ENCODE data around the gene ANKRD39.

ANKRD39 gene

DNA sequence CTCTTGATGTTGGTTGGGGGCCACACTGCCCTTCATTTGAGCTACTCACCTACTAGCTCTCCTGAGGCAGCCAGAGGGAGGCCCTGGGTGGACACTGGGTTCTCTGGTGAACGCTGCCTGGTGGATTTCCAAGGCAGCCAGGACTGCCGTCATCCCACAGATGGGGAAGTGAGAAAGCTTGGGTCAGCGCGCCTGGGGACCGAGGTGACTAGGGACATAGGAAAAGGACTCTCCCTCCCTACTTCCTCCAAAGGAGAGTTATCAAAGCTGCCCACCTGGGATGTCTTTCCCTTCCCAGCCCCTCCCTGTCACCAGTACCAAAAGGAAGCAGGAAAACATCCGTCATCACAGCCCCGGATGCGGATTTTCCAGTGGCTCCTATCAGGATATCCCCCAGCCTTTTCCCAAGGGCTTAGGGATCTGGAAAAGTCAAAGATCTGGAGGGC, 15.9 kb upstream of the ANKRD39 start:
- TF ChIP-seq, protein P1, sequence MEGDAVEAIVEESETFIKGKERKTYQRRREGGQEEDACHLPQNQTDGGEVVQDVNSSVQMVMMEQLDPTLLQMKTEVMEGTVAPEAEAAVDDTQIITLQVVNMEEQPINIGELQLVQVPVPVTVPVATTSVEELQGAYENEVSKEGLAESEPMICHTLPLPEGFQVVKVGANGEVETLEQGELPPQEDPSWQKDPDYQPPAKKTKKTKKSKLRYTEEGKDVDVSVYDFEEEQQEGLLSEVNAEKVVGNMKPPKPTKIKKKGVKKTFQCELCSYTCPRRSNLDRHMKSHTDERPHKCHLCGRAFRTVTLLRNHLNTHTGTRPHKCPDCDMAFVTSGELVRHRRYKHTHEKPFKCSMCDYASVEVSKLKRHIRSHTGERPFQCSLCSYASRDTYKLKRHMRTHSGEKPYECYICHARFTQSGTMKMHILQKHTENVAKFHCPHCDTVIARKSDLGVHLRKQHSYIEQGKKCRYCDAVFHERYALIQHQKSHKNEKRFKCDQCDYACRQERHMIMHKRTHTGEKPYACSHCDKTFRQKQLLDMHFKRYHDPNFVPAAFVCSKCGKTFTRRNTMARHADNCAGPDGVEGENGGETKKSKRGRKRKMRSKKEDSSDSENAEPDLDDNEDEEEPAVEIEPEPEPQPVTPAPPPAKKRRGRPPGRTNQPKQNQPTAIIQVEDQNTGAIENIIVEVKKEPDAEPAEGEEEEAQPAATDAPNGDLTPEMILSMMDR (IDR thresholded peaks at IDR 0.05), result no peak

DNA sequence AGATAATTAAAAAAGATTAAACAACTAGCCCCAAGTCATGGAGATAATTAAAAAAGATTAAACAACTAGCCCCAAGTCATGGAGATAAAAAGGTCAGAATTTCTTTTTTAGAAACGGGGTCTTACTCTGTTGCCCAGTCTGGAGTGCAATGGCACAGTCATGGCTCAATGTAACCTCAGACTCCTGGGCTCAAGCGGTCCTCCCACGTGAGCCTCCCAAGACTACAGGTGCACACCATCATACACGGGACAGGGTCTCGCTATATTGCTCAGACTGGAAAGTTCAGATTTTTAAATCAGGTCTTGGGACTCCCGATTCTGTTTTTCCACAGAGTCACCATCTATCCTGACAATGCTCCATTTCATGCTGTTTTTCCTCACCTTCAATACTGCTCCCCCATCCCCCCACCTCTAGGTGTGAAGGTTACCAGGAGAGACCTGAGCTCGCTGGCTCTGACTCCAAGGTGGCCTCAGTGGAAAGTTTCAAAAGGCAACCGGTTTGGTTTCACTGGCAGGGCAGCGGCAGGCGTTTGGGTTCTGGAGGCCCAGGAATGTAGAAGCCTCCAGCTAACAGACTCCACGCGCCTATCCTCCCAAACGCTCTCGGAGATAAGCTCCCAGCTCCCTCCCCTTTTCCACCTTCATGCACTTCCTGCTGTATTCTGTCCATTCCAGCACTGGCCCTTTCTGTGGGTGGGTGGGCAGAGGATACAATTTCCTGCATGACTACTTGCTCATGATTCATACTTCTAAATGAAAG, 15.0 kb upstream of the ANKRD39 start:
- TF ChIP-seq, protein P1 (IDR thresholded peaks at IDR 0.05), result no peak

DNA sequence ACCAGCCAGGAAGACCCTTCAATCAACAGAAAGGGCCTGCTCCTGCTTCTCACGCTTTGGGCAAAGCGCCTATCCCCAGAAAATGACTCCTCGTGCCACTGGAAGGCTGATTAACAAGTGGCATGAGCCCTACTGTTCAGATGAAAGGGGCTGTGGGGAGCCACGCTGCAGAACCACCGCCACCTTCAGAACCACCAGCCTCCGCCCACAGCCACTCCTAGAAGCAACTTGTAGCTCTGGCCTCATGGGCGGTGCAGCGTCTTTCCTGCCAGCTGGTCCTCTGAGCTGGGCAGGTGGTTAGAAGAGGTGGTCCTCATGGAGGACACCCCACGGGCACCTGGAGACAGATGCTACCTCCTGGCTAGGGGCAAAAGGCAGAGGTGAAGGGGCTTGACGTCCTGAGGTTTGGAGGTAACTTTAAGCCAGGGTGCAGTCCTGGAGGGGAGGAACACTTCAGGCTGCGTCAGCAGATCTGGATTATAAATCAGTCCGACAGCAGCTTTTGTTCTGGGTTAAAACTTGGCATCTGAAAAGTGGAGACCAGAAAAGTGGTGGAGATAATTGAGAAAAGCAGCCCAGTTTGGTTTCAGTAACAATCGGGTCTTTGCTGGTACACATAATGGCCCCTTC, 12.9 kb upstream of the ANKRD39 start:
- TF ChIP-seq, protein P1 (IDR thresholded peaks at IDR 0.05), result no peak

DNA sequence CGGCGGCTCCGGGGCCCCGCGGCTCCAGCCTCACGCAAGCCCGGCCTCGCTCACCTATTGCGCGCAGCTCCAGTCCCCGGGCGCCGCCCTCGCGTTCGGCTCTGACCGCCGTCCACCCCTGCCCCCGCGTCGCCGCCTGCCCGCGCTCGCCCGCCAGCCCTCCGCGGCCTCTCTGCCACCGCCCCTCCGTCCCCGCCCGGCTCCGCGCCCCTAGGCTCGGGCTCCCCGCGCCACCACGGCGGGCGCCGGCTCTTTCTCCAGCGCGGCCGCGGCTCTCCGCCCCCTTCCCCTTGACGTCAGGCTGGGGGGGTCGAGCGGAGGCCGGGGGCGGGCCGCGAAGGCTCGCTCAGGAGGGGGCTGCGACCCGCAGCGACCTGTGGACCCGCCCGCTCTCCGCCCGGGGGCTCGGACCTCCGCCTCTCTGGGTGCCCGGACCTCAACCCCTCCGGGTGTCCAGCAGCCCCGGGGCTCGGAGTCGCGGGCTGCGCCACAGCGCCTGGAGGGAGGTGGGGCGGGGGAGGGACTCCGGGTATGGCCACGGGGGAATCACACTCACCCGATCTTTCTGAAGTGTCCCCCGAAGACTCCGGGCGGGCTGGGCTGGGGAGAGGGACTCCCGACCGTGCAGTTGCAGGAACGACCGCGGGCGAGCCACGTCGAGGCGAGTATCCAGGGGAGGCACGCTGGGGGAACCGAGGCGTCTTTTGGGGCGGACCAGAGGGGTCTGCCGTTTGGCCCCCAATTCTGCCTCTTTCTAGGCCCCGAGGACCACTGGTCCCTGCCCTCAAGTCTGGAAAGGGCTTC, 12.2 kb upstream of the ANKRD39 start, which contains the start of gene SEMA4C:
Gene SEMA4C (minus strand): TSS at position 259 of the 804 bp plus-strand sequence. CDS start 2,194 bp downstream, outside the sequence.
- TF ChIP-seq, protein P1 (IDR thresholded peaks at IDR 0.05), result no peak

DNA sequence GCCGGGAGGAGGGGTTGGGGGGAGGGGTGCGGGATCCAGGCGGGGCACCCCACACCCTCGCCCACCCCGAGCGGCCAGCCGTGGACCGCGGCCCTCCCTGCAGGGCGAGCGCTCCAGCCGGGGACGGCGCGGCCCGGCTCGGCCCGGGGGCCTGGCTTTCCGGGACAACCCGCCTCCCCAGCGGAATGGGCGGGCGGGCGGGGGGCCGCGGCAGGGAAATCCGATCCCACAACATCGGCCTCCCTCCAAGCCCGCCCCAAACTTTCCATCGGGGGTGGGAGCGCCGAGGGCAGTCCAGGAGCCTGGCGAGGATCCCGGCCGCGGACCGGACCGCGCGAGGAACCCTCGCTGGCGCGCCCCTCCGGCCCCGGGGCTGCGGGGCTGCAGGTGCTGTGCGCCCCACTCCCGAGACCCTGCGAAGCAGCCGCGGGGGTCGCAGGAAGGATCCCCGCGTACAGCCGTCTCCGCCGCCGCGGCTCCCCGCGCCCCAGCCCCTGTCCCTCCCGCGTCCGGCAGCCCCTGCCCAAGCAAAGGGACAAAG, 11.5 kb upstream of the ANKRD39 start:
- TF ChIP-seq, protein P1 (IDR thresholded peaks at IDR 0.05), result peak; percentile 34

DNA sequence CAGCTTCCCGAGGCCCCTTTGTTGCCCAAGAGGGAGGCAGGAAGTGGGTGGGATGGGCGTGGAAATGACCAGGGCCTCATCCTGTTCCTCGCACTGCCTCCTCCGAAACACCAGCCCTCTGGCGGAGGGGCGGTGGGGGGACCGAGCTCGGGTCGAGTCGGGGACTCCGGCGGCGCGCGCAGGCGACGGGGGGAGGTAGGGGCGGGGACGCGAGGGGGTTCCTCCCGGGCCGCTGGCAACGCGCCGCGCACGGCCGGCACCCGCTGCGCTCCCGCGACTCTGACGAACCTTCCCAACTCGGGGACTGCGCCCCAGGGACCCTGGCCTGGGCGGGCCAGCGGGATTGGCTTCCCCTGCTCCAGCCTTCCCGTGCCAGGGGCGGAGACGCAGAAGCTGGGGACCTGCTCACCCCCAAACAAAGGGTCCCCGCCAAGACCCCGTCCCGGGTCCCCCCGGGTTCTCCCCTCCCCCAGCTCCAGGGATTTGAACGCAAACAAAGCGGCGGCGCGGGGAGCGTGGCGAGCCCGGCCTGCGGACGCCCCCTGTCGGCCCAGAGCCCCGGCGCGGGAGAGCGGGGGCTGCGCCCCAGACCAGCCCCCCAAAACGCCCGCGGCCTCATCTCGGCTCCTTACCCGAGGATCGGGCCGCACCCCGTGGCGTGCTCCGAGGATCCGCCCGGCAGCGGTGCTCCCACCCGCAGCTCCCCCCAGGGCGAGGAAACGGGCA, 10.9 kb upstream of the ANKRD39 start:
- TF ChIP-seq, protein P1 (IDR thresholded peaks at IDR 0.05), result peak; percentile 82
